Kidney (tissue), 14 donors: ENCODE measurements around the gene AZI2. TPM values are rescaled to one million over a fixed set of nuclear protein-coding genes. Genes with fewer than 3 reads are reported as not detected.

Source experiments
- DNase-seq, 5 donors: peaks; one replicate each; pipeline ENCODE4 v3.0.0-alpha.2; 2013 to 2020
- FAIRE-seq: peaks from 2 replicates; lab custom pipeline; 2012; peaks lifted over from hg19 to GRCh38; lab: Jason Lieb, UNC
- H3K27ac ChIP-seq, 2 donors: one replicate each; pipeline ENCODE4 v1.7.0; 2013; ENCODE audit warnings: low read depth in 2 of 2, low read length in 2 of 2, inconsistent platforms in 1 of 2
- H3K27me3 ChIP-seq: one replicate; pipeline ENCODE4 v1.7.1; 2013; ENCODE audit warnings: low read length, inconsistent platforms; ENCODE audit not compliant: control insufficient read depth, insufficient read depth
- H3K36me3 ChIP-seq, 3 donors: one replicate each; pipeline versions ENCODE4 v1.7.0 to v1.7.1; 2013; ENCODE audit warnings: low read length in 3 of 3, control low read depth in 1 of 3, inconsistent platforms in 1 of 3; ENCODE audit not compliant: insufficient read depth in 3 of 3, control insufficient read depth in 2 of 3
- H3K4me1 ChIP-seq, 3 donors: one replicate each; pipeline versions ENCODE4 v1.7.0 to v1.7.1; 2013; ENCODE audit warnings: low read length in 3 of 3, inconsistent platforms in 1 of 3, low read depth in 1 of 3; ENCODE audit not compliant: control insufficient read depth in 2 of 3, insufficient read depth in 2 of 3
- H3K4me3 ChIP-seq, 3 donors: one replicate each; pipeline versions ENCODE4 v1.7.0 to v1.8.1; 2013; ENCODE audit warnings: low read length in 3 of 3, control low read depth in 1 of 3, inconsistent platforms in 1 of 3
- H3K9ac ChIP-seq, 3 donors: one replicate each; pipeline versions ENCODE4 v1.7.0 to v1.7.1; 2013; ENCODE audit warnings: low read length in 3 of 3, control low read depth in 1 of 3, inconsistent platforms in 1 of 3
- H3K9me3 ChIP-seq, 3 donors: one replicate each; pipeline versions ENCODE4 v1.7.0 to v1.7.1; 2013; ENCODE audit warnings: low read length in 3 of 3, control low read depth in 1 of 3, inconsistent platforms in 1 of 3; ENCODE audit not compliant: control insufficient read depth in 2 of 3, insufficient read depth in 1 of 3
- CTCF ChIP-seq: IDR thresholded peaks from 3 replicates; pipeline ENCODE4 v1.5.1; 2012; ENCODE audit warnings: mild to moderate bottlenecking, moderate library complexity, borderline replicate concordance; ENCODE audit not compliant: insufficient read depth; ENCODE audit errors: extremely low read depth
- intact Hi-C: fragments of 100-400 bp; cut with DNase I; formaldehyde crosslinking; loops from one replicate; pipeline ENCODE4 v1.11.1; 2022
- polyA plus RNA-seq: library from polyadenylated mRNA; stranded (reverse); fragments of 350-450 nt; fragmentation: Illumina TruSeq; extraction: RNeasy Lipid Tissue Mini Kit (QIAGEN cat#74804); gene quantifications from one replicate; pipeline ENCODE4 v1.2.3, GENCODE V29; 2014; ENCODE audit warnings: low read depth, low replicate concordance; ENCODE audit not compliant: insufficient read depth
- total RNA-seq: library from RNA; stranded (reverse); fragmentation: NEBNext Ultra II Directional; extraction: Animal tissue kit (Norgen Biotek cat#: 25700); gene quantifications from one replicate; pipeline ENCODE4 v1.2.1, GENCODE V29; 2021
- donor health status: control.
- donor health status: control.
- donor health status: control.
- donor health status: control.
- donor health status: control.
- donor health status: DM: yes; HTN: yes; CAD: no.
- donor health status: Normal renal cell carcinoma (clear cell type).

AZI2 gene
- total and polyA plus RNA-seq, 2 donors from 2014 or later: 38.2 to 59.0 TPM

- no peak for FAIRE-seq
Observed at GRCh38 chr3:28273837-28274236, 74.8 kb downstream of the AZI2 start.

More at GRCh38 chr3:28273837-28274236, 74.8 kb downstream of the AZI2 start:
- Histone ChIP-seq H3K27me3 (no peaks in the 10 kb centered on the region), H3K9ac (no peak overlapping the region), H3K36me3 (peaks cover 0 to 2% (median 0%) of the 10 kb centered on the region in 3 donors), H3K9me3 (peaks cover 0 to 10% (median 2%) of the 10 kb centered on the region in 3 donors), H3K27ac (no peak overlapping the region), H3K4me1 (no peaks in the 10 kb centered on the region), H3K4me3 (no peak overlapping the region)
- intact Hi-C loops: no loop called here
- no peak for TF ChIP-seq CTCF
- no peak for DNase-seq

Other genes with a start within 250 kb of the AZI2 start
- 20.0 TPM for gene CMC1, start 107.2 kb downstream of the AZI2 start, total RNA-seq
- 71.0 TPM for gene CMC1, start 107.2 kb downstream of the AZI2 start, polyA plus RNA-seq
- gene ZCWPW2, start 103 bp downstream of the AZI2 start, total RNA-seq: 2.0 TPM
- 0.54 TPM for gene ZCWPW2, start 103 bp downstream of the AZI2 start, polyA plus RNA-seq